Measurements from ENCODE around the gene NUP85. TPM values are rescaled to one million over a fixed set of nuclear protein-coding genes. Genes with fewer than 3 reads are reported as not detected.

The NUP85 gene
- total and polyA plus RNA-seq, 2 experiments from 2014 or later: 59.4 to 114 TPM

DNA sequence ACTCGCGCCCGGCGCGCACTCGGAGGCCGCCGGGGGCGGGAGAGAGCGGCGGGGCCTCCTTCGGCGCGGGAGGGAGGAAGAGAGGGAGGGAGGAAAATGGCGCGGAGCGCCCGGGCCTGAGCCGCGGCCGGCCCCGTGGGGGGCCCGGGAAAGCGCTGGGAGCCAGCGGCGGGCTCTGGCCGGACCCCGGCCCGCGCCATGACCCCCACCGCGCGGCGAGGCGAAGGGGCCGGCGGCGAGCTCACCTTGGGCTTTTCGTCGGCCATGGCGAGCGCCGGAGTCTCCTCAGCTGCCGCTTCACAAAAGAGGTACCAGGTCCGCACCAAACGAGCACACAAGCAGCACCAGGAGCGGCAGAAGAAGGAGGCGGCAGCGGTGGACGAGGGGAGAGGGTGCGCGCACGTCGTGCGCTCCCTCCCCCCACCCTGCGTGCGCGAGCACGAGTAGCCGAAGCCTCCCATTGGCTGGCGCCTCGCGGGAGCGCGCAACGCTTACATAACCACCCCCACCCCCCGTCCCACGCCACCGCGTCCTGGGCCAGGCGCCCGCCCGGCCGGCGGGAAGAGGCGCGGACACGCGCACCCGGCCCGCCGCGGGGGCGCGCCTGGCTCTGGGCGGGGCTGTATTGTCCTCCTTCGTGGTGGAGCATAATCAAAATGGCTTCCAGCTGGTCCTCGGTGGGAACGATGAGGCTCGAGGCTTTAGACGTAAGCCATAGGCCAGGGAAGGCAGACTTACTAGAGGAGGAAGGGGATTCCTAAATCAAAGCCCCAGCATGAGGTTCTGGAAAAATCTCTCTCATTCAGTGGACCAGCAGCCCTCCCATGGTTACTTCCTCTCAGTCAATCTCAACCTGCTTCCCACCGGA, 22.7 kb upstream of the NUP85 start, which contains the start of gene SUMO2:
Gene SUMO2, minus strand, starts transcription at position 391 of the 868 bp plus-strand sequence. Its CDS starts 125 bp downstream, at position 266.
- peak; percentile 81 for ATAC-seq
- Histone ChIP-seq H3K27ac (ENCODE audit: low read depth) (peak within 1 kb of the TSS; percentile 96), H3K36me3 (ENCODE audit: insufficient read depth) (peaks cover 20% of the 10 kb centered on the region), H3F3A (replicated peaks; ENCODE audit: low read depth) (peaks cover 15% of the 10 kb centered on the region), H2AFZ (no peak within 1 kb of the TSS), H3K4me1 (ENCODE audit: insufficient read depth) (0 out of 2 replicates have a peak, but pooled peaks cover 13% of the 10 kb centered on the region), H3K27me3 (ENCODE audit: insufficient read depth) (no peaks in the 10 kb centered on the region), H4K20me1 (replicated peaks; ENCODE audit: insufficient read depth) (peaks cover 32% of the 10 kb centered on the region), H3K79me2 (replicated peaks; ENCODE audit: insufficient read depth) (peaks cover 49% of the 10 kb centered on the region), H3K9me2 (ENCODE audit: insufficient read depth) (no peaks in the 10 kb centered on the region), H3K4me3 (peak within 1 kb of the TSS; percentile 85), H3K4me2 (peak within 1 kb of the TSS; percentile 96)
- TF ChIP-seq NANOG (IDR thresholded peaks at IDR 0.05; ENCODE audit: borderline replicate concordance): no peak
- peak; percentile 45; the same call in 1 of the 2 replicates for TF ChIP-seq CREB1 (CRISPR knock-in tag; IDR thresholded peaks at IDR 0.05; ENCODE audit: low read depth)
- TF ChIP-seq ETS1 (IDR thresholded peaks at IDR 0.05): peak; percentile 21; the same call in 1 of the 2 replicates
- no peak for TF ChIP-seq EZH2phosphoT487 (IDR thresholded peaks at IDR 0.05; ENCODE audit: unreplicated experiment)
- no peak for TF ChIP-seq CTCF (conservative IDR thresholded peaks at IDR 0.05; ENCODE audit: low read depth in 2 of 2)
- TF ChIP-seq POLR2AphosphoS5 (IDR thresholded peaks at IDR 0.05; ENCODE audit: low read depth): peak; percentile 88
- no peak for TF ChIP-seq ZNF331 (CRISPR knock-in tag; IDR thresholded peaks at IDR 0.05; ENCODE audit: low read depth)
- 0 out of 2 replicates have a peak, but pooled peaks have one; percentile 60 for TF ChIP-seq ZNF114 (CRISPR knock-in tag; IDR thresholded peaks at IDR 0.05)
- peak; percentile 7 for TF ChIP-seq REST (IDR thresholded peaks at IDR 0.05; ENCODE audit: unreplicated experiment)
- TF ChIP-seq STAT1 (IDR thresholded peaks at IDR 0.05; ENCODE audit: unreplicated experiment): no peak
- no peak for TF ChIP-seq EZH2 (IDR thresholded peaks at IDR 0.05; ENCODE audit: low read depth, unreplicated experiment)
- TF ChIP-seq JUNB (IDR thresholded peaks at IDR 0.05; ENCODE audit: unreplicated experiment): no peak
- no peak for TF ChIP-seq ZNF462 (CRISPR knock-in tag; IDR thresholded peaks at IDR 0.05)
- Mint-ChIP-seq H3K9me3 (peaks cover 4% of the 10 kb centered on the region; the same call in 1 of the 3 replicates), H3K36me3 (ENCODE audit: low read depth) (peaks cover 40% of the 10 kb centered on the region), H3K27me3 (ENCODE audit: insufficient read depth, low read depth, poor library complexity) (peaks cover 14% of the 10 kb centered on the region), H3K4me1 (peaks cover 21% of the 10 kb centered on the region), H3K27ac (peak within 1 kb of the TSS; percentile 91), H3K4me3 (peak within 1 kb of the TSS; percentile 90)
- peak; percentile 97 for DNase-seq (ENCODE audit: low spot score)

Measured in GM23338 (cell line).